ENCODE results near the gene SRMS. TPM values are rescaled to one million over a fixed set of nuclear protein-coding genes. Genes with fewer than 3 reads are reported as not detected.

The SRMS gene
- total RNA-seq, 3 donors from 2014 or later: not detected

DNA sequence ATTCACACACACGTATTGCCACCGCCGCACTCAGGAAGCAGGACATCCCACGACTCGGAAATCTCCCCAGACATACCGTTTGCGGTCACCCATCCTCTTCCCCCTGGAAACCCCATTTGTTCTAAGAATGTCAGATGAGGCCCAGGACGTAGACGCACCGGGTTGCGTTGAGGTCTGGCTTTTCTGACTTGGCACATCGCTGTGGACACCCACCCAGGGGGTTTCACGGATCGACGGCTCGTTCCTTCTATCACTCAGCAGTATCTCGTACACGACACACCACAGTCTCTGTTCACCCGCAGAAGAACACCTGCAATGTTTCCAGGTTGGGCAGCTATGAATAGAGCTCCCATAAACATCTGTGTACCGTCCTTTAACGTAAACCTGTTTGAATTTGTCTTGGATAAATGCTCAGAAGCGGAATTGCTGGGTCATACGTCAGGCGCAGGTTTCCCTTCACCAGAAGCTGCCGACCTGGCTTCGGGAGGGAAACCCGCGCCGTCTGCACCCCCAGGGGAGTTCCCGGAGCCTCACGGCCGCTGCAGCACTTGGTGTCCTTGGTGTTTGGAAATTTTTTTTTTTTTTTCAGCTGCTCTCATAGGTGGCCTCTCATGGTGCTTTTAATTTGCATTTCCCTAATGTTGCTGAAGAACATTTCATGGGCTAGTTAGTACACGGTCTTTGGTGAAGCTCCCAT lies 39.3 kb downstream of the SRMS start:
- peaks cover 3% of the 10 kb centered on the region for H3K4me1 Mint-ChIP-seq (ENCODE audit: low read depth)
- DNase-seq (no peak), ATAC-seq (no peak)
- H3K4me3 Mint-ChIP-seq: no peak overlapping the region
- H3K36me3 Mint-ChIP-seq (ENCODE audit: insufficient read depth): peaks cover 1% of the 10 kb centered on the region
- H3K9me3 Mint-ChIP-seq: peaks cover 9% of the 10 kb centered on the region
- H3K27me3 Mint-ChIP-seq (ENCODE audit: low read depth): peaks cover 50% of the 10 kb centered on the region

DNA sequence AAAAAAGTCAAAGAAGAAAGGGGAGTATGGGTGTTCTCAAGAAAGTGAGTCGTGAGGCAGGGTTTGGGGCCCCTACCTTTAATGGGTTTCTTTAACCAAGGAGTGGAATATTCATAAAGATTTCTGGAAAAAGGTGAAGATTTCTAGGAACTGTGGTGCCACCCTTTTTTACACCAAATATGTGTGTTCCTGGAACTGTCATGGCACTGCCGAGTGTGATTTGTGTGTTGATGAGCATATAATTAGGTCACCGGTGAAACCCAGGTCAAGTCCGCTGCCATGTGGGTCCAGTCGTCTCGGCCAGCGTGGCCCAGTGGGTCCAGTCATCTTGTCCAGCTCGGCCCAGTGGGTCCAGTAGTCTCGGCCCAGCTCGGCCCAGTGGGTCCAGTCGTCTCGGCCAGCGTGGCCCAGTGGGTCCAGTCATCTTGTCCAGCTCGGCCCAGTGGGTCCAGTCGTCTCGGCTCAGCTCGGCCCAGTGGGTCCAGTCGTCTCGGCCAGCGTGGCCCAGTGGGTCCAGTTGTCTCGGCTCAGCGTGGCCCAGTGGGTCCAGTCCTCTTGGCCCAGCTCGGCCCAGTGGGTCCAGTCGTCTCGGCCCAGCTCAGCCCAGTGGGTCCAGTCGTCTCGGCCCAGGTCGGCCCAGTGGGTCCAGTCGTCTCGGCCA lies 40.3 kb downstream of the SRMS start:
- Mint-ChIP-seq H3K36me3 (ENCODE audit: insufficient read depth) (peaks cover 1% of the 10 kb centered on the region), H3K27me3 (ENCODE audit: low read depth) (peaks cover 41% of the 10 kb centered on the region), H3K9me3 (peaks cover 9% of the 10 kb centered on the region), H3K4me3 (no peak overlapping the region), H3K4me1 (ENCODE audit: low read depth) (peaks cover 3% of the 10 kb centered on the region)
- no peak for DNase-seq
- ATAC-seq: no peak

- peaks cover 9% of the 10 kb centered on the region for H3K9me3 Mint-ChIP-seq
- peaks cover 1% of the 10 kb centered on the region for H3K36me3 Mint-ChIP-seq (ENCODE audit: insufficient read depth)
- no peak overlapping the region for H3K4me3 Mint-ChIP-seq
- DNase-seq: no peak
- H3K27me3 Mint-ChIP-seq (ENCODE audit: low read depth): peaks cover 34% of the 10 kb centered on the region
- H3K4me1 Mint-ChIP-seq (ENCODE audit: low read depth): peaks cover 3% of the 10 kb centered on the region
- no peak for ATAC-seq
Observed at GRCh38 chr20:63505723-63506122, 41.8 kb downstream of the SRMS start.

DNA sequence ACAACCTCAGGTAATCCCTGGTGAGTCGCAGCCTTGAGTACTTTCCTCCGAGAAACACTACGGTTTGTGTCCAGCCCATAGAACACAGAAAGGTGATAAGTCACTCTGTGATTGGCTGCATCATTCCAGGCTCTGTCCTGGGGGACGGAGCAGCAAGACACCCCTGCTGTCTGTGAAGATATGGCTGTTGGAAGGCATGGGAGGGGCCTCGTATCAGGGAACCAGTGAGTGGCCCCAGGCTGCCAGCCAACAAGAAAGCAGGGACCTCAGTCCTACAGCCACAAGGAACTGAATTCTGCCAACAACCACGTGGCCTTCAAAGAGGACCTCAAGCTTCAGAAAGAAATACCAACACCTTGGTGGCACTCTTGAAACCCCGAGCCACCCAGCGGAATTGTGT lies 42.3 kb downstream of the SRMS start:
- ATAC-seq (no peak), DNase-seq (no peak)
- no peak overlapping the region for H3K4me3 Mint-ChIP-seq
- peaks cover 3% of the 10 kb centered on the region for H3K4me1 Mint-ChIP-seq (ENCODE audit: low read depth)
- H3K36me3 Mint-ChIP-seq (ENCODE audit: insufficient read depth): peaks cover 1% of the 10 kb centered on the region
- peaks cover 31% of the 10 kb centered on the region for H3K27me3 Mint-ChIP-seq (ENCODE audit: low read depth)
- H3K9me3 Mint-ChIP-seq: peaks cover 9% of the 10 kb centered on the region

GRCh38 chr20:63504642-63505041 lies 42.9 kb downstream of the SRMS start:
- DNase-seq (no peak), ATAC-seq (no peak)
- Mint-ChIP-seq H3K36me3 (ENCODE audit: insufficient read depth) (peaks cover 1% of the 10 kb centered on the region), H3K9me3 (peaks cover 9% of the 10 kb centered on the region), H3K4me1 (ENCODE audit: low read depth) (peaks cover 3% of the 10 kb centered on the region), H3K27me3 (ENCODE audit: low read depth) (peaks cover 25% of the 10 kb centered on the region), H3K4me3 (no peak overlapping the region)

- H3K4me3 Mint-ChIP-seq: no peak overlapping the region
- DNase-seq: no peak
- peaks cover 18% of the 10 kb centered on the region for H3K27me3 Mint-ChIP-seq (ENCODE audit: low read depth)
- peaks cover 3% of the 10 kb centered on the region for H3K4me1 Mint-ChIP-seq (ENCODE audit: low read depth)
- H3K9me3 Mint-ChIP-seq: peaks cover 9% of the 10 kb centered on the region
- ATAC-seq: no peak
- H3K36me3 Mint-ChIP-seq (ENCODE audit: insufficient read depth): peaks cover 1% of the 10 kb centered on the region
Observed at GRCh38 chr20:63503524-63503923, 44.0 kb downstream of the SRMS start.

DNA sequence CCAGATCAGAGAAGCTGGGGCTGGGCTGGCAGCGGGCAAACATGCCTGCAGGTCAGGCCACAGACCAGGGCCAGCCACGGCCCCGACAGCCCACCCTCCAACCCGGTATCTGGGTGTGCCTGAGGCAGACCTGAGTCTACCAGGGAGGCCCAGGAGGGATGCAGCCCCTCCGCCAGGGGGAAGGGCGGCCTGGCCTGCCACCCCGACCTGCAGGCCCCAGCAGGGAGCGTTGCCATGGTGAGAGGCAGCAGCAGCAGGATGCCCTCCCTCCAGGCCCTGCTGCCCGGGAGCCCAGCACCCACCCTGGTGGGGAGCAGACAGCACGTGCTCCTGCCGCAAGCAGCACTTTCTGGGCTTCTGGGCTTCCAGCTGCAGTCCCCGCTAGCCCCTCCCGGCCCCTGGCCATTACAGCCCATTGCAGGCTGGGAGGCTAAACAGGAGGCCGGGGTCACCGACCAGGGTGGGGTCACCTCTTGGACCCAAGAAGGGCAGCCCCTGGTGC lies 44.8 kb downstream of the SRMS start:
- Mint-ChIP-seq H3K27me3 (ENCODE audit: low read depth) (peaks cover 16% of the 10 kb centered on the region), H3K4me3 (no peak overlapping the region), H3K9me3 (peaks cover 9% of the 10 kb centered on the region), H3K36me3 (ENCODE audit: insufficient read depth) (peaks cover 1% of the 10 kb centered on the region), H3K4me1 (ENCODE audit: low read depth) (peaks cover 3% of the 10 kb centered on the region)
- DNase-seq (no peak), ATAC-seq (no peak)

- Mint-ChIP-seq H3K27me3 (ENCODE audit: low read depth) (peaks cover 20% of the 10 kb centered on the region), H3K4me1 (ENCODE audit: low read depth) (peaks cover 3% of the 10 kb centered on the region), H3K36me3 (ENCODE audit: insufficient read depth) (peaks cover 1% of the 10 kb centered on the region), H3K4me3 (no peak overlapping the region), H3K9me3 (peaks cover 9% of the 10 kb centered on the region)
- ATAC-seq: no peak
- no peak for DNase-seq
Observed at GRCh38 chr20:63501818-63502670, 45.5 kb downstream of the SRMS start.

- peaks cover 9% of the 10 kb centered on the region for H3K9me3 Mint-ChIP-seq
- H3K4me1 Mint-ChIP-seq (ENCODE audit: low read depth): peaks cover 3% of the 10 kb centered on the region
- ATAC-seq: no peak
- DNase-seq: no peak
- peaks cover 1% of the 10 kb centered on the region for H3K36me3 Mint-ChIP-seq (ENCODE audit: insufficient read depth)
- H3K4me3 Mint-ChIP-seq: no peak overlapping the region
- peaks cover 22% of the 10 kb centered on the region for H3K27me3 Mint-ChIP-seq (ENCODE audit: low read depth)
Observed at GRCh38 chr20:63500902-63501817, 46.4 kb downstream of the SRMS start.

GRCh38 chr20:63500151-63500901 lies 47.2 kb downstream of the SRMS start:
- ATAC-seq (no peak), DNase-seq (no peak)
- Mint-ChIP-seq H3K36me3 (ENCODE audit: insufficient read depth) (peaks cover 1% of the 10 kb centered on the region), H3K4me3 (no peak overlapping the region), H3K27me3 (ENCODE audit: low read depth) (peaks cover 23% of the 10 kb centered on the region), H3K9me3 (peaks cover 9% of the 10 kb centered on the region), H3K4me1 (ENCODE audit: low read depth) (peaks cover 4% of the 10 kb centered on the region)

GRCh38 chr20:63499338-63499969 lies 48.1 kb downstream of the SRMS start:
- Mint-ChIP-seq H3K36me3 (ENCODE audit: insufficient read depth) (peaks cover 1% of the 10 kb centered on the region), H3K4me3 (no peak overlapping the region), H3K9me3 (peaks cover 3% of the 10 kb centered on the region), H3K27me3 (ENCODE audit: low read depth) (peaks cover 21% of the 10 kb centered on the region), H3K4me1 (ENCODE audit: low read depth) (peaks cover 4% of the 10 kb centered on the region)
- DNase-seq (no peak), ATAC-seq (peak; percentile 5 to 22)

GRCh38 chr20:63498960-63499337 lies 48.6 kb downstream of the SRMS start, which contains the start of gene EEF1A2:
Gene EEF1A2, minus strand, starts transcription at chr20:63499083. Its CDS starts 1,320 bp downstream, at chr20:63497763.
- Mint-ChIP-seq H3K4me1 (ENCODE audit: low read depth) (peaks cover 4% of the 10 kb centered on the region), H3K27me3 (ENCODE audit: low read depth) (peaks cover 19% of the 10 kb centered on the region), H3K36me3 (ENCODE audit: insufficient read depth) (no peaks in the 10 kb centered on the region), H3K4me3 (no peak within 1 kb of the TSS), H3K9me3 (peaks cover under 1% of the 10 kb centered on the region)
- DNase-seq (peak; percentile 43), ATAC-seq (peak; percentile 64 to 69)
